ENCODE data around the gene MED12L.

The MED12L gene

GRCh38 chr3:151085227-151085888 is at the start of gene MED12L (continued):
- TF ChIP-seq, protein P1, sequence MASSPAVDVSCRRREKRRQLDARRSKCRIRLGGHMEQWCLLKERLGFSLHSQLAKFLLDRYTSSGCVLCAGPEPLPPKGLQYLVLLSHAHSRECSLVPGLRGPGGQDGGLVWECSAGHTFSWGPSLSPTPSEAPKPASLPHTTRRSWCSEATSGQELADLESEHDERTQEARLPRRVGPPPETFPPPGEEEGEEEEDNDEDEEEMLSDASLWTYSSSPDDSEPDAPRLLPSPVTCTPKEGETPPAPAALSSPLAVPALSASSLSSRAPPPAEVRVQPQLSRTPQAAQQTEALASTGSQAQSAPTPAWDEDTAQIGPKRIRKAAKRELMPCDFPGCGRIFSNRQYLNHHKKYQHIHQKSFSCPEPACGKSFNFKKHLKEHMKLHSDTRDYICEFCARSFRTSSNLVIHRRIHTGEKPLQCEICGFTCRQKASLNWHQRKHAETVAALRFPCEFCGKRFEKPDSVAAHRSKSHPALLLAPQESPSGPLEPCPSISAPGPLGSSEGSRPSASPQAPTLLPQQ (tag by site-specific recombination; IDR thresholded peaks at IDR 0.05): peak; percentile 84
- TF ChIP-seq INSM2 (tag by site-specific recombination; IDR thresholded peaks at IDR 0.05) (0 out of 2 replicates have a peak, but pooled peaks have one; percentile 43), ZBTB10 (tag by site-specific recombination; IDR thresholded peaks at IDR 0.05) (peak; percentile 89), ZNF521 (tag by site-specific recombination; IDR thresholded peaks at IDR 0.05) (no peak), PRDM10 (tag by site-specific recombination; IDR thresholded peaks at IDR 0.05) (peak; percentile 62), ZNF169 (tag by site-specific recombination; IDR thresholded peaks at IDR 0.05) (no peak), ZFHX2 (tag by site-specific recombination; conservative IDR thresholded peaks at IDR 0.05) (no peak; the same call in none of the 2 replicates), KLF16 (tag by site-specific recombination; IDR thresholded peaks at IDR 0.05) (peak; percentile 33; the same call in 1 of the 2 replicates), KLF1 (tag by site-specific recombination; IDR thresholded peaks at IDR 0.05) (0 out of 2 replicates have a peak, but pooled peaks have one; percentile 14), HOXC10 (CRISPR knock-in tag; IDR thresholded peaks at IDR 0.05) (no peak), ZFP37 (tag by site-specific recombination; IDR thresholded peaks at IDR 0.05) (peak; percentile 84), ZBTB21 (tag by site-specific recombination; IDR thresholded peaks at IDR 0.05) (no peak), ZNF426 (tag by site-specific recombination; IDR thresholded peaks at IDR 0.05) (no peak), ZNF677 (tag by site-specific recombination; IDR thresholded peaks at IDR 0.05) (no peak), HOXD13 (CRISPR knock-in tag; IDR thresholded peaks at IDR 0.05; ENCODE audit: borderline replicate concordance) (no peak), ZNF133 (tag by site-specific recombination; IDR thresholded peaks at IDR 0.05) (no peak), ZEB2 (tag by site-specific recombination; IDR thresholded peaks at IDR 0.05) (peak; percentile 79), KLF10 (tag by site-specific recombination; IDR thresholded peaks at IDR 0.05) (0 out of 2 replicates have a peak, but pooled peaks have one; percentile 21), GLIS2 (tag by site-specific recombination; IDR thresholded peaks at IDR 0.05) (peak; percentile 89), ZNF561 (tag by site-specific recombination; IDR thresholded peaks at IDR 0.05; ENCODE audit: borderline replicate concordance) (peak; percentile 79; the same call in 1 of the 2 replicates), ZNF830 (tag by site-specific recombination; IDR thresholded peaks at IDR 0.05; ENCODE audit: low read depth) (no peak)
- TF ChIP-seq, protein P2, sequence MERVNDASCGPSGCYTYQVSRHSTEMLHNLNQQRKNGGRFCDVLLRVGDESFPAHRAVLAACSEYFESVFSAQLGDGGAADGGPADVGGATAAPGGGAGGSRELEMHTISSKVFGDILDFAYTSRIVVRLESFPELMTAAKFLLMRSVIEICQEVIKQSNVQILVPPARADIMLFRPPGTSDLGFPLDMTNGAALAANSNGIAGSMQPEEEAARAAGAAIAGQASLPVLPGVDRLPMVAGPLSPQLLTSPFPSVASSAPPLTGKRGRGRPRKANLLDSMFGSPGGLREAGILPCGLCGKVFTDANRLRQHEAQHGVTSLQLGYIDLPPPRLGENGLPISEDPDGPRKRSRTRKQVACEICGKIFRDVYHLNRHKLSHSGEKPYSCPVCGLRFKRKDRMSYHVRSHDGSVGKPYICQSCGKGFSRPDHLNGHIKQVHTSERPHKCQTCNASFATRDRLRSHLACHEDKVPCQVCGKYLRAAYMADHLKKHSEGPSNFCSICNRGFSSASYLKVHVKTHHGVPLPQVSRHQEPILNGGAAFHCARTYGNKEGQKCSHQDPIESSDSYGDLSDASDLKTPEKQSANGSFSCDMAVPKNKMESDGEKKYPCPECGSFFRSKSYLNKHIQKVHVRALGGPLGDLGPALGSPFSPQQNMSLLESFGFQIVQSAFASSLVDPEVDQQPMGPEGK (tag by site-specific recombination; IDR thresholded peaks at IDR 0.05): peak; percentile 85
- TF ChIP-seq, protein P3, sequence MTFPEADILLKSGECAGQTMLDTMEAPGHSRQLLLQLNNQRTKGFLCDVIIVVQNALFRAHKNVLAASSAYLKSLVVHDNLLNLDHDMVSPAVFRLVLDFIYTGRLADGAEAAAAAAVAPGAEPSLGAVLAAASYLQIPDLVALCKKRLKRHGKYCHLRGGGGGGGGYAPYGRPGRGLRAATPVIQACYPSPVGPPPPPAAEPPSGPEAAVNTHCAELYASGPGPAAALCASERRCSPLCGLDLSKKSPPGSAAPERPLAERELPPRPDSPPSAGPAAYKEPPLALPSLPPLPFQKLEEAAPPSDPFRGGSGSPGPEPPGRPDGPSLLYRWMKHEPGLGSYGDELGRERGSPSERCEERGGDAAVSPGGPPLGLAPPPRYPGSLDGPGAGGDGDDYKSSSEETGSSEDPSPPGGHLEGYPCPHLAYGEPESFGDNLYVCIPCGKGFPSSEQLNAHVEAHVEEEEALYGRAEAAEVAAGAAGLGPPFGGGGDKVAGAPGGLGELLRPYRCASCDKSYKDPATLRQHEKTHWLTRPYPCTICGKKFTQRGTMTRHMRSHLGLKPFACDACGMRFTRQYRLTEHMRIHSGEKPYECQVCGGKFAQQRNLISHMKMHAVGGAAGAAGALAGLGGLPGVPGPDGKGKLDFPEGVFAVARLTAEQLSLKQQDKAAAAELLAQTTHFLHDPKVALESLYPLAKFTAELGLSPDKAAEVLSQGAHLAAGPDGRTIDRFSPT (tag by site-specific recombination; IDR thresholded peaks at IDR 0.05): peak; percentile 85
- TF ChIP-seq, protein P4, sequence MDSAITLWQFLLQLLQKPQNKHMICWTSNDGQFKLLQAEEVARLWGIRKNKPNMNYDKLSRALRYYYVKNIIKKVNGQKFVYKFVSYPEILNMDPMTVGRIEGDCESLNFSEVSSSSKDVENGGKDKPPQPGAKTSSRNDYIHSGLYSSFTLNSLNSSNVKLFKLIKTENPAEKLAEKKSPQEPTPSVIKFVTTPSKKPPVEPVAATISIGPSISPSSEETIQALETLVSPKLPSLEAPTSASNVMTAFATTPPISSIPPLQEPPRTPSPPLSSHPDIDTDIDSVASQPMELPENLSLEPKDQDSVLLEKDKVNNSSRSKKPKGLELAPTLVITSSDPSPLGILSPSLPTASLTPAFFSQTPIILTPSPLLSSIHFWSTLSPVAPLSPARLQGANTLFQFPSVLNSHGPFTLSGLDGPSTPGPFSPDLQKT (IDR thresholded peaks at IDR 0.05; ENCODE audit: borderline replicate concordance, low read depth, low read length): no peak

Measured in HEK293 (cell line).